HepG2 (cell line): Measurements from ENCODE around the gene ADARB2. TPM values are rescaled to one million over a fixed set of nuclear protein-coding genes. Genes with fewer than 3 reads are reported as not detected.

Experiments
- ATAC-seq: fragments of 200-7000 bp; cut with Tn5 transposase; 3 replicates; pipeline ENCODE4 v1.9.1; 2020; ENCODE audit warnings: mild to moderate bottlenecking, moderate library complexity
- BruUV-seq: library from RNA; stranded (reverse); fragments of 400-500 nt; replicated peaks from 2 replicates; lab custom pipeline; 2021; lab: Mats Ljungman, UMichigan
- CTCF ChIA-PET: fragments of 300-600 bp; formaldehyde crosslinking; extraction: SDS; loops from one replicate; lab custom pipeline; 2021; ENCODE audit warnings: low total read pairs, inconsistent platforms, low intra/inter-chr PET ratio; lab: Yijun Ruan, JAX
- POLR2A ChIA-PET: fragments of 350-600 bp; sonication (Branson Sonifier 250); formaldehyde crosslinking; loops from one replicate; lab custom pipeline; 2020; ENCODE audit warnings: antibody characterized with exemption, inconsistent platforms; lab: Yijun Ruan, JAX
- DNase-seq: peaks from one replicate; pipeline ENCODE4 v3.0.0-alpha.2; 2015; ENCODE audit warnings: low spot score
- FAIRE-seq: peaks from 3 replicates; lab custom pipeline; 2011; peaks lifted over from hg19 to GRCh38; lab: Jason Lieb, UNC
- H2AFZ ChIP-seq: one replicate; pipeline ENCODE4 v1.6.1; 2011; ENCODE audit warnings: low read length, inconsistent platforms
- H3K27ac ChIP-seq: fragments of 300-600 bp; 3 replicates; pipeline ENCODE4 v1.8.0; 2011; ENCODE audit warnings: mixed run types, mild to moderate bottlenecking, mixed read lengths, low read length, inconsistent platforms; ENCODE audit not compliant: insufficient read depth; ENCODE audit errors: extremely low read length
- H3K27me3 ChIP-seq, 2 experiments: fragments of 200-600 bp in 1 of 2; 2 replicates in 1 of 2; 3 replicates in 1 of 2; pipeline versions ENCODE4 v1.6.0 to v1.8.0; 2011; ENCODE audit warnings: low read length in 2 of 2, mild to moderate bottlenecking in 2 of 2, moderate library complexity in 2 of 2, inconsistent platforms in 1 of 2; ENCODE audit not compliant: insufficient read depth in 2 of 2, control insufficient read depth in 1 of 2
- H3K36me3 ChIP-seq, 2 experiments: fragments of 200-600 bp in 1 of 2; replicated peaks in 1 of 2; 2 replicates in 1 of 2; 3 replicates in 1 of 2; pipeline versions ENCODE4 v1.5.1 to v1.8.0; 2011; ENCODE audit warnings: low read length in 2 of 2, inconsistent platforms in 1 of 2; ENCODE audit not compliant: insufficient read depth in 2 of 2, control insufficient read depth in 1 of 2
- H3K4me1 ChIP-seq: 2 replicates; pipeline ENCODE4 v1.5.1; 2012; ENCODE audit warnings: low read length, inconsistent platforms; ENCODE audit not compliant: insufficient read depth
- H3K4me2 ChIP-seq: 2 replicates; pipeline ENCODE4 v1.6.0; 2011; ENCODE audit warnings: low read depth, low read length, inconsistent platforms
- H3K4me3 ChIP-seq, 3 experiments: fragments of 200-600 bp in 1 of 3; sonication (generic), shearing (Covaris generic) in 1 of 3; replicated peaks in 1 of 3; 2 replicates each; pipeline ENCODE4 v1.5.1; 2011 to 2016; ENCODE audit warnings: low read length in 3 of 3, inconsistent platforms in 2 of 3, low read depth in 2 of 3, mild to moderate bottlenecking in 2 of 3, control low read depth in 1 of 3, mixed read lengths in 1 of 3; ENCODE audit not compliant: insufficient read depth in 1 of 3
- H3K79me2 ChIP-seq: one replicate; pipeline ENCODE4 v1.6.1; 2011; ENCODE audit warnings: low read length, inconsistent platforms; ENCODE audit not compliant: insufficient read depth
- H3K9ac ChIP-seq: 2 replicates; pipeline ENCODE4 v1.6.0; 2011; ENCODE audit warnings: mild to moderate bottlenecking, low read depth, low read length, inconsistent platforms; ENCODE audit not compliant: insufficient read depth
- H3K9me3 ChIP-seq: 2 replicates; pipeline ENCODE4 v1.5.1; 2012; ENCODE audit warnings: mild to moderate bottlenecking, low read length
- H4K20me1 ChIP-seq: 2 replicates; pipeline ENCODE4 v1.6.0; 2011; ENCODE audit warnings: inconsistent platforms, mild to moderate bottlenecking, low read length, moderate library complexity; ENCODE audit not compliant: insufficient read depth
- ARHGAP35 ChIP-seq: sonication (generic); formaldehyde crosslinking; IDR thresholded peaks from 2 replicates; pipeline ENCODE4 v1.9.0; 2022; ENCODE audit warnings: mild to moderate bottlenecking, inconsistent platforms, moderate library complexity, missing genetic modification reagents, borderline replicate concordance
- ATF1 ChIP-seq: IDR thresholded peaks from 2 replicates; pipeline ENCODE4 v1.6.1; 2016; ENCODE audit warnings: mild to moderate bottlenecking, control low read depth
- ATRX ChIP-seq: sonication (generic); formaldehyde crosslinking; IDR thresholded peaks from 2 replicates; pipeline ENCODE4 v1.4.0; 2020; ENCODE audit warnings: missing genetic modification reagents, borderline replicate concordance
- FOXA3 ChIP-seq: IDR thresholded peaks from 2 replicates; pipeline ENCODE4 v1.6.1; 2016; ENCODE audit warnings: missing genetic modification reagents, missing compliant biosample characterization
- GATAD2A ChIP-seq: IDR thresholded peaks from 2 replicates; pipeline ENCODE4 v1.6.1; 2016
- SOX13 ChIP-seq, 3 experiments: fragments of 450-650 bp in 1 of 3; sonication (generic) in 1 of 3; formaldehyde crosslinking in 1 of 3; IDR thresholded peaks in 2 of 3; conservative IDR thresholded peaks in 1 of 3; 2 replicates each; pipeline versions ENCODE4 v1.5.0 to v1.6.1; 2016 to 2020; ENCODE audit warnings: antibody characterized with exemption in 1 of 3, mild to moderate bottlenecking in 1 of 3, missing compliant biosample characterization in 1 of 3, missing genetic modification reagents in 1 of 3, moderate library complexity in 1 of 3
- ZFYVE20 ChIP-seq: sonication (generic); formaldehyde crosslinking; IDR thresholded peaks from 2 replicates; pipeline ENCODE4 v1.8.0; 2023; ENCODE audit warnings: low read depth, mild to moderate bottlenecking, moderate library complexity, missing genetic modification reagents, borderline replicate concordance
- ZNF260 ChIP-seq: sonication (generic); formaldehyde crosslinking; IDR thresholded peaks from 2 replicates; pipeline ENCODE4 v1.4.0; 2020; ENCODE audit warnings: missing genetic modification reagents, low read depth, mild to moderate bottlenecking, borderline replicate concordance
- ZNF878 ChIP-seq: sonication (generic); formaldehyde crosslinking; IDR thresholded peaks from 2 replicates; pipeline ENCODE4 v1.8.1; 2023; ENCODE audit warnings: mild to moderate bottlenecking, missing genetic modification reagents, moderate library complexity
- ZSCAN9 ChIP-seq: IDR thresholded peaks from 2 replicates; pipeline ENCODE4 v1.6.1; 2016; ENCODE audit warnings: borderline replicate concordance
- WGBS: methylation state at CpG from one replicate; pipeline ENCODE4 v1.1.6; 2017; ENCODE audit warnings: low lambda C conversion rate; 5-methylcytosine and 5-hydroxymethylcytosine counted together
- in situ Hi-C: cut with HindIII; loops from 2 replicates; pipeline ENCODE4 v1.10.0; 2017; ENCODE audit warnings: low pct_unique_long_range_greater_than_20kb; ENCODE audit not compliant: extremely low pct_ligation_motif_present
- intact Hi-C: fragments of 100-400 bp; cut with micrococcal nuclease; formaldehyde crosslinking; loops from one replicate; pipeline ENCODE4 v1.10.0; 2022; ENCODE audit not compliant: unreplicated experiment
- polyA plus RNA-seq, 8 experiments: library from polyadenylated mRNA; depleted of rRNA in 3 of 8; stranded (reverse) in 7 of 8; unstranded in 1 of 8; fragments of >200 nt; fragmentation: Illumina TruSeq in 4 of 8; extraction: Trizol in 4 of 8; gene quantifications; 2 replicates each; pipeline versions ENCODE4 v1.2.1 to v1.2.3, GENCODE V29; 2011 to 2016; ENCODE audit warnings: low read depth in 4 of 8, missing spikeins in 1 of 8, mixed read lengths in 1 of 8; ENCODE audit not compliant: insufficient read depth in 1 of 8
- total RNA-seq, 5 experiments: library from RNA; depleted of rRNA; stranded (reverse); fragments of >200 nt; fragmentation: Illumina TruSeq; extraction: Trizol; gene quantifications; 2 replicates each; pipeline ENCODE4 v1.2.3, GENCODE V29; 2016; ENCODE audit warnings: low read depth in 1 of 5
- TF ChIP-seq, protein P1 (sequence below): sonication (generic); formaldehyde crosslinking; IDR thresholded peaks from 2 replicates; pipeline ENCODE4 v1.4.0; 2020; ENCODE audit warnings: missing genetic modification reagents
- TF ChIP-seq, protein P2 (sequence below): sonication (generic); formaldehyde crosslinking; IDR thresholded peaks from 2 replicates; pipeline ENCODE4 v1.8.0; 2022; ENCODE audit warnings: mild to moderate bottlenecking, missing genetic modification reagents, moderate library complexity

The ADARB2 gene
- total and polyA plus RNA-seq, 2 of the 13 experiments (the other 11 are each of a cell fraction or from before 2014, with no cell fraction given) = not detected

- TF ChIP-seq, protein P1, sequence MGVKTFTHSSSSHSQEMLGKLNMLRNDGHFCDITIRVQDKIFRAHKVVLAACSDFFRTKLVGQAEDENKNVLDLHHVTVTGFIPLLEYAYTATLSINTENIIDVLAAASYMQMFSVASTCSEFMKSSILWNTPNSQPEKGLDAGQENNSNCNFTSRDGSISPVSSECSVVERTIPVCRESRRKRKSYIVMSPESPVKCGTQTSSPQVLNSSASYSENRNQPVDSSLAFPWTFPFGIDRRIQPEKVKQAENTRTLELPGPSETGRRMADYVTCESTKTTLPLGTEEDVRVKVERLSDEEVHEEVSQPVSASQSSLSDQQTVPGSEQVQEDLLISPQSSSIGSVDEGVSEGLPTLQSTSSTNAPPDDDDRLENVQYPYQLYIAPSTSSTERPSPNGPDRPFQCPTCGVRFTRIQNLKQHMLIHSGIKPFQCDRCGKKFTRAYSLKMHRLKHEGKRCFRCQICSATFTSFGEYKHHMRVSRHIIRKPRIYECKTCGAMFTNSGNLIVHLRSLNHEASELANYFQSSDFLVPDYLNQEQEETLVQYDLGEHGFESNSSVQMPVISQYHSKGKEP (CRISPR knock-in tag) = no peak
- TF ChIP-seq SOX13 (IDR thresholded peaks at IDR 0.05) (no peak), SOX13 (CRISPR knock-in tag; conservative IDR thresholded peaks at IDR 0.05 in 1 of 2, IDR thresholded peaks at IDR 0.05 in 1 of 2) (no peak)
These were observed 194.4 kb downstream of the ADARB2 start (continued) for GRCh38 chr10:1542941-1543340.

DNA sequence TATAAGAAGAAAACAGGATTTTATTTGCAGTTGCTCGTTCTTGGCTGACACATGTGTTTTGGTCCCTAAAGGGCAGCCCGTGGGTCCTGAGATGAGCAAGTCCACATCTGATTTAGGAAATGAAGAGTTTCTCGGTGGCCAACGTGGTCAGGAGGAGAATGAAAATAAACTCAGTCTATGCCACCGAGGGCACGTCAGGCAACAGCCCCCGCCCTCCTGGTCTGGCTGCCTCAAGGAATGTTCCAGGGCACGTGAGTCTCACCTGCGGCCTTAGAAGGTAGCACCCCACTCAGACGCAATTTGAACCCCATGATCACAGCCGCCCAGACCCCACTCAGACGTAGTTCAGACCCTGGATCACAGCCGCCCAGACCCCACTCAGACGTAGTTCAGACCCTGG, 197.2 kb downstream of the ADARB2 start:
- BruUV-seq = no TSS peak

More for the DNA sequence above, 197.2 kb downstream of the ADARB2 start:
- no peak overlapping the region for H3K4me3 ChIP-seq
- ATAC-seq = no peak
- WGBS = 3% methylated on average over 4 of the region's 14 CpGs
- TF ChIP-seq ATF1 (CRISPR knock-in tag) (no peak), ATRX (no peak), ZNF260 (CRISPR knock-in tag) (no peak), ZNF878 (no peak), ZSCAN9 (CRISPR knock-in tag) (no peak), ZFYVE20 (CRISPR knock-in tag) (no peak), FOXA3 (CRISPR knock-in tag) (no peak), GATAD2A (CRISPR knock-in tag) (no peak), ARHGAP35 (CRISPR knock-in tag) (no peak)
- TF ChIP-seq, protein P2, sequence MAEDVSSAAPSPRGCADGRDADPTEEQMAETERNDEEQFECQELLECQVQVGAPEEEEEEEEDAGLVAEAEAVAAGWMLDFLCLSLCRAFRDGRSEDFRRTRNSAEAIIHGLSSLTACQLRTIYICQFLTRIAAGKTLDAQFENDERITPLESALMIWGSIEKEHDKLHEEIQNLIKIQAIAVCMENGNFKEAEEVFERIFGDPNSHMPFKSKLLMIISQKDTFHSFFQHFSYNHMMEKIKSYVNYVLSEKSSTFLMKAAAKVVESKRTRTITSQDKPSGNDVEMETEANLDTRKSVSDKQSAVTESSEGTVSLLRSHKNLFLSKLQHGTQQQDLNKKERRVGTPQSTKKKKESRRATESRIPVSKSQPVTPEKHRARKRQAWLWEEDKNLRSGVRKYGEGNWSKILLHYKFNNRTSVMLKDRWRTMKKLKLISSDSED (CRISPR knock-in tag) = no peak
- no peak overlapping the region for H3K9ac ChIP-seq
- no peak for DNase-seq
- no peak overlapping the region for H3K27ac ChIP-seq
- in situ Hi-C loops (no loop called here), intact Hi-C loops (no loop called here)
- no peaks in the 10 kb centered on the region for H4K20me1 ChIP-seq
- H3K9me3 ChIP-seq = no peaks in the 10 kb centered on the region
- no peak for FAIRE-seq
- H3K27me3 ChIP-seq = peaks cover 2 to 40% of the 10 kb centered on the region in 2 experiments; a peak in 3 of 5 replicates
- H3K4me2 ChIP-seq = no peak overlapping the region
- POLR2A ChIA-PET = no interaction called here
- H3K36me3 ChIP-seq = no peaks in the 10 kb centered on the region
- CTCF ChIA-PET = no interaction called here
- H3K4me1 ChIP-seq = no peaks in the 10 kb centered on the region
- no peak overlapping the region for H2AFZ ChIP-seq
- no peaks in the 10 kb centered on the region for H3K79me2 ChIP-seq
